HCEC 1CT (cell line): Measurements from ENCODE around the gene RPS6KA4.

Source experiments
- DNase-seq: peaks from one replicate; pipeline ENCODE4 v3.0.0-alpha.2; 2017

Gene RPS6KA4

DNA sequence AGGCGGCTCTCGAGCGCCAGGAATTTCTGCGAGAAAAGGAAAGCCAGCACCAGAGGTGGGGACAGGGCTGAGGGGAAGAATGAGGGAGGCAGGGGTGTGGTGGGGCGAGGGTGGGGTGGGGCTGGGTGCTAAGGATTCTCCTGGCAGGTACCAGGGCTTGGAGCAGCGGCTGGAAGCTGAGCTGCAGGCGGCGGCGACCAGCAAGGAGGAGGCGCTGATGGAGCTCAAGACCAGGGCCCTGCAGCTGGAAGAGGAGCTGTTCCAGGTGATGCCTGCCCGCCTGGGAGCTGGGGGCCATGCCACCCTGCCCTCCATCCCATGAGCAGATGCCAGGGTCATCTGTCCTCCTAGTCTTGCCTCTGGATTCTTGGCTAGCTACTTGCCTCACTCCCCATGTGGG, 9.6 kb upstream of the RPS6KA4 start:
- DNase-seq = no peak

DNA sequence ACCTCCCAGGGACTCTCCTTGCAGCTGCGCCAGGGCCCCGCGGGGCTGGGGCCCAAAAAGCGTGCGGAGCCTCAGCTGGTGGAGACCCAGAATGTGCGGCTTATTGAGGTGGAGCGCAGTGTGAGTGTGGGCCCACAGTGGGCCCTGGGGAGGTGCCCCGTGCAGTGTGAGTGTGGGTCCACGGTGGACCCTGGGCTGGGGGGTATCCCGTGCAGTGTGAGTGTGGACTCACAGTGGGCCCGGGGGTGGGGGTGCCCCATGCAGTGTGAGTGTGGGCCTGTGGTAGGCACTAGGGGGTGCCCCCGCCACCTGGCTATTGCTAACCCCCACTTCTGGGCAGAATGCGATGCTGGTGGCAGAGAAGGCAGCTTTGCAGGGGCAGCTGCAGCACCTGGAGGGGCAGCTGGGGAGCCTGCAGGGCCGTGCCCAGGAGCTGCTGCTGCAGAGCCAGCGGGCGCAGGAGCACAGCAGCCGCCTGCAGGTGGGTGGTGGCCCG, 7.8 kb upstream of the RPS6KA4 start:
- no peak for DNase-seq

DNA sequence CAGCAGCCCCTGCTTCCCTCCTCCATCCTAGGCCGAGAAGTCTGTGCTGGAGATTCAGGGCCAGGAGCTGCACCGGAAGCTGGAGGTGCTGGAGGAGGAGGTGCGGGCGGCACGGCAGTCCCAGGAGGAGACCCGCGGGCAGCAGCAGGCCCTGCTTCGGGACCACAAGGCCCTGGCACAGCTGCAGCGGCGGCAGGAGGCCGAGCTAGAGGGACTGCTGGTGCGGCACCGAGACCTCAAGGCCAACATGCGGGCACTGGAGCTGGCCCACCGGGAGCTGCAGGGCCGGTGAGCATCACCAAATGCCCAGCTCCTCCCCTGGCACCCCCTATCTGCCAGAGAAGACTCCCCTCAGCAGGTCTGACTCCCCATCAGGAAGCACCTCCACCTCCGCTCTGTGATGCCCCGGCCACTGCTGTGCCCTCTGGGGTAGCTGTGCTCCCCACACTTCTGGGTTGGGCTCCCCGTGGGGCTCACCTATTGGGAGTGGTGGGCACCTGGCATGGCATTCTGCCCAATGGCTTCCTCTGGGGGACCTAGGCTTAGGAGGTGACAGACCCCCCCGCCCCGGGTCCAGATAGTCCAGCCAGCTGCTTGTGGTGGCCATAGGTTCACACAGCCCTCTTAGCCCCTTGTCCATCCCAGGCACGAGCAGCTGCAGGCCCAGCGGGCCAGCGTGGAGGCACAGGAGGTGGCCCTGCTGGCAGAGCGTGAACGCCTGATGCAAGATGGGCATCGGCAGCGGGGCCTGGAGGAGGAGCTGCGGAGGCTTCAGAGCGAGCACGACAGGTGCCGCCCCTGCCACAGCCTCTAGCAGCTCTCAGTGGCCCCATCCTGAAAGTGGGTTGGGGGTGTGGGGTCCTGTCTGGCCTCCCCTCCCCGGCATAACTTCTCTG, 6.6 kb upstream of the RPS6KA4 start:
- no peak for DNase-seq

DNA sequence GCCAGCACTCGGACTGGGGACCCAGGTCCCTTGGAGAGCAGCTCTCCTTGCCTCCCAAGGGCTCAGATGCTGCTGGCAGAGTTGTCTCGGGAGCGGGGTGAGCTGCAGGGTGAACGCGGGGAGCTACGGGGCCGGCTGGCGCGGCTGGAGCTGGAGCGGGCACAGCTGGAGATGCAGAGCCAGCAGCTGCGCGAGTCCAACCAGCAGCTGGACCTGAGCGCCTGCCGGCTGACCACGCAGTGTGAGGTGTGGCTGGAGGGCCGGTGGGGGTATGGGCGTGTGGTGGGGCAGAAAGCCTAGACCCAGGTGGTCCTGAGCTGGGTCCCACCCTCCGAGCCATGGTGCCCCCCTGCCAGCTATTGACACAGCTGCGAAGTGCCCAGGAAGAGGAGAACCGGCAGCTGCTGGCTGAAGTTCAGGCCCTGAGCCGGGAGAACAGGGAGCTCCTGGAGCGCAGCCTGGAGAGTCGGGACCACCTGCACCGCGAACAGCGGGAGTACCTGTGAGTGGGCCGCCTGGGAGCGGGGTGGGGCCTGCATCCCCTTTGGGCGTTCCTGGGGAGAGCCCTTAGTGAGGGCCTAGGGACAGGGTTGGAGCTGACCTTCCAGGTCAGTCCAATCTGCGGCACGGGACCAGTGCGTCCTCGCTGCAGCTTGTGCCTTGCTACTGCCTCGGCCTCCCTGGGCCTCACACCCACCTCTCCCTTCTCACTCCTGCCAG, 5.8 kb upstream of the RPS6KA4 start:
- DNase-seq = no peak

DNA sequence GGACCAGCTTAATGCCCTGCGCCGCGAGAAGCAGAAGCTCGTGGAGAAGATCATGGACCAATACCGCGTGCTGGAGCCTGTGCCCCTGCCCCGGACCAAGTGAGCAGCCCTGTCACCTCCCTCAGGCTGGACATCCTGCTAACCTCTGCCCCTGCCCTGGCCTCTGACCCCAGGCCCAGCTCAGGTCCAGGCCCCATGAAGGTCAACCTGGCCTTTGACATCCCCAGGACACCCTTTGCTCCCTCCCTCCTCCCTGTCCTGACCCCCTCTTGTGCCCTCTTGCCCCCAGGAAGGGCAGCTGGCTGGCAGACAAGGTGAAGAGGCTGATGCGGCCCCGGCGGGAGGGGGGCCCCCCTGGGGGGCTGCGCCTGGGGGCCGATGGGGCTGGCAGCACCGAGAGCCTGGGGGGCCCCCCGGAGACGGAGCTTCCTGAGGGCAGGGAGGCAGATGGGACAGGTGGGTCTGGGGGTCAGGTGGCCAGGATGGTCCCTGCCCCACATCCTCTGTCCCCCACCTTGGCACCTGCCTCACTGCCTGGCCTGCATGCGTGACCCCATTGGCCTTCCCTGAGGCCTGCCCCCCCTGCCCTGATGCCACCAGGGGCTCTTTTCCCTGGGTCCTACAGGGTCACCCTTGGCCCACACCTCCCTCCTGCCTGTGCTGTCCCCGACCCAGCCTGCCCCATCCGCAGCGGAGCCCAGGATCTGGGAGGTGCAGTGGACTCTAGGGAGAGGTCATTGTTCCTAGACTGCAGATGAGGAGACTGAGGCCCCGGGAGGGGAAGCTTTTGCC, 5.1 kb upstream of the RPS6KA4 start:
- DNase-seq = no peak

DNA sequence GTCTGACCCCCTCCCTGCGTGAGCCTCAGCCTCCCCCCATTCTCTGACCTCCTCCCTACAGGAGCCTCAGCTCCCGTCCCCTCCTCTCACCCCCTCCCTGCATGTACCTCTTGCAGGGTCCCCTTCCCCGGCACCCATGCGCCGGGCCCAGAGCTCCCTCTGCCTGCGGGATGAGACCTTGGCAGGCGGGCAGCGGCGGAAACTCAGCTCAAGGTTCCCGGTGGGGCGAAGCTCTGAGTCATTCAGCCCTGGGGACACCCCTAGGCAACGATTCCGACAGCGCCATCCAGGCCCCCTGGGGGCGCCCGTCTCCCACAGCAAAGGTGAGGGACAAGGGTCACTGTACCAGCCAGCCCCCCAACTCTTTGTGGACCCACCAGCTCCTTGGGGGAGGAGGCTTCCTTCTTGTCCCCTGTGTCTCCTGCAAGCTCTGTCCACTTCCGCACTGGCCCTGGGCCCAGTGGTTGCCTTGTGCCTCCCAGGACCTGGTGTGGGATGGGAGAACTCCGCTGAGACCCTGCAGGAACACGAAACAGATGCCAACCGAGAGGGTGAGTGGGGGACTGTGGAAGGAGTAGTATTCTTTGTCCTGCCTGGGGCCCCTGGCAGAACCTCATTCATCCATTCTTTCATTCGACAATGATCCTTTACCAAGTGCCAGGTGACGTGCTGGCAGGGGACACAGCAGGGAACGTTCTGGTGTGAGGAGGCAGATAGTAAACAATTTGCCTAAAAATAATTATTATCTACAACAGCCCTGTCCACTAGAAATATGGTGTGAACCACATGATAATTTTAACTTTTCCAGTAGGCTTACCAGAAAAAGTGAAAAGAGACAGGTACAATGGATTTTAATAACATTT, 3.7 kb upstream of the RPS6KA4 start:
- DNase-seq = peak; percentile 78

DNA sequence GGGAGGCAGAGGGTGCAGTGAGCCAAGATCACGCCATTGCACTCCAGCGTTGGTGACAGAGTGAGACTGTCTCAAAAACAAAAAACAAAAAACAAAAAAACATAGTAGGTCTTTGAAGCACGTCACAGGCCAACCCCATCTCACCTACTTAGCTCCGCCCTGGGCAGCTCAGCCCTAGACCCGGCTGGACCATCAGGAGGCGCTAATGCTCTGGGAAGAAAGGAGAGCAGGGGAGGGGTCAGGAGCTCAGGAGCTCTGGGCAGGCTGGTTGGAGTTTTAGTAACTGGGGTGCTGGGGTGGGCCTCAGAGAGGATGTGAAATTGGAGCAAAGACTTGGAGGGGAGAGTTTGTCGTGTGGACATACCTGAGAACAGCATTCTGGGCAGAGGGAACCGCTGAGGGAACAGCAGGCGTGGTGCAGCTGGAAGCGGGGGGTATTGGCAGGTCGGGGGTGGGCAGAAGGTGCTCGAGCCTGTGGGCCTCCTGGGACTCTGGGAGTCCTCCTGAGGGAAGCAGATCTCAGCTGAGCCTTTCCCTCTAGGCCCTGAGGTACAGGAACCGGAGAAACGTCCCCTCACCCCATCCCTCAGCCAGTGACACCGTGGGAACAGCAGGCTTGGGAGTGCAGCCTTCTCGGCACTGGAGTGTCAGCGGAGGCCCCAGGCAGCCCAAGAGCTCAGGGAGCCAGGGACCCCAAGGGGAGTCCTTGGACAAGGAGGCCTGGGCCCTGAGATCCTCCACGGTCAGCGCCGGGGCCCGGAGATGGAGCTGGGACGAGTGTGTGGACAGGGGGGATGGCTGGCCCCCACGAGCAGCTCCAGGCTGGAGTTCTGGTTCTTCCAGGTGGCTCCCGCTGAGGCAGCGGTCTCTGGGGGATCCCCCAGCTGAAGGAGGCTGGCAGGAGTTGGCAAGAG, 2.2 kb upstream of the RPS6KA4 start:
- DNase-seq = peak; percentile 31

DNA sequence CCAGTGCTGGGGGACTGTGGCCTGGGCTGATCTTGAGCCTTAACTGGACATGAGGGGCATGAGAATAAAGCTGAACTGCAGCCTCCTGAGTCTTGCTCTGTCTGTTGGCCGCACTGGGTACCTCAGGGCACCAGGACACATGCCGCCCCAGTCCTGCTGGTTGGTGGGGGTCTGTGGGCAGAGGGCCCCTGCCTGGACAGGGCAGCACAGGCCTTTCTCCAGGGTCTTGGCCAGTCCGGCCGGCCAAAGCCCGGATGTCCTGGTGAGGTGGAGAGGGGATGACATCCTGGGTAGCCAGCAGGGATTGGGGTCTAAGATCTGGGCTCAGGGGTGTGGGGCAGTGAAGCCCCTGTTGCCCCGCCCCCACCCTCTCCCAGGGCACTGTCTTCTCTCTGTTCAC, 1.5 kb upstream of the RPS6KA4 start:
- DNase-seq = no peak

DNA sequence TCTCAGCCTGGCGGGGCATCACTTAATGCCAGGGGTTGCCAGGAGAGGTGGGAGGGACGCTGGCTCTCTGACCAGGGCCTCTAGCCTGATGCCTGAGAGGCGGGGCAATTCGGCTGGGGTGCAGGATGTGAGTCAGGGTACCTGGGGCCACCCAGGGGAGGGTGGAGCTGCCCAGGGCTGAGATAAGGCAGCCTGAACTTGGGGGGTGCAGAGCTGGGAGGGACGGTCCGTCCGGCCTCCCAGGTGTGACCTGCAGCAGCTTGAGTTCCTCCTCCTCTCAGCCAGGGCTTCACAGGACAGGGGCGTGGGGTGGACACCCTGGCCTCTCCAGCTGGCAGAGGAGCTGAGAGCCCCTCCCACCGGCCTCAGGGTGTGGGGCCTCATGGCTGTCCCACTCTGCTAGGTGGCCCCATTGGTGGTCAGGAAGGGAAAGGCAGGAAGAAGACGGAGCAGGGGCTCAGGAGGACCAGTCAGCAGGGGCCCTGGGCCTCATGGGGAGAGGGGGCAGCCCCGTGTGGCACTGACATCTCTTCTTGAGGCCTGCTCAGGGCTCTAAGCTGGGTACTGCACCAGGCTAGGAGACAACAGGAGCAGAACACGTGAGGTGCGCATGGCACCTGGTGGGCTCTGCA, 942 bp upstream of the RPS6KA4 start:
- DNase-seq = no peak

DNA sequence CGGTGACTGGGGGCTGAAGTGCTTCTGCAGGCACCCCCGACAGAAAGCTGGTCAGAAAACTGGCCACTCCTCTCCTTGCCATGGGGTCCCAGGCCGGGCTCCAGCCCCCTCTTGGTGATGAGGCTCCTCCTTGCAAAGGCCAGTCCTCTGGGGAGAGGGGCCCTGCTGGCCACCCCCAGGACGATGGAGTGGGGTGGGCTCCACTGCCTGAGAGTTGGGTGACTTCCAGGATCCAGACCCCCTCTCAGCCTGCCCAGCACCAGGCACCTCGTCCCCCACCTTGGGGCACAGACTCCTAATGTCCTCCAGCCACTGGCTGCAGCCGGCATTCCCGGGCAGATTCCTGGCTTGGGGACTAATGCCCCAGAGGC, 441 bp upstream of the RPS6KA4 start:
- DNase-seq = no peak

DNA sequence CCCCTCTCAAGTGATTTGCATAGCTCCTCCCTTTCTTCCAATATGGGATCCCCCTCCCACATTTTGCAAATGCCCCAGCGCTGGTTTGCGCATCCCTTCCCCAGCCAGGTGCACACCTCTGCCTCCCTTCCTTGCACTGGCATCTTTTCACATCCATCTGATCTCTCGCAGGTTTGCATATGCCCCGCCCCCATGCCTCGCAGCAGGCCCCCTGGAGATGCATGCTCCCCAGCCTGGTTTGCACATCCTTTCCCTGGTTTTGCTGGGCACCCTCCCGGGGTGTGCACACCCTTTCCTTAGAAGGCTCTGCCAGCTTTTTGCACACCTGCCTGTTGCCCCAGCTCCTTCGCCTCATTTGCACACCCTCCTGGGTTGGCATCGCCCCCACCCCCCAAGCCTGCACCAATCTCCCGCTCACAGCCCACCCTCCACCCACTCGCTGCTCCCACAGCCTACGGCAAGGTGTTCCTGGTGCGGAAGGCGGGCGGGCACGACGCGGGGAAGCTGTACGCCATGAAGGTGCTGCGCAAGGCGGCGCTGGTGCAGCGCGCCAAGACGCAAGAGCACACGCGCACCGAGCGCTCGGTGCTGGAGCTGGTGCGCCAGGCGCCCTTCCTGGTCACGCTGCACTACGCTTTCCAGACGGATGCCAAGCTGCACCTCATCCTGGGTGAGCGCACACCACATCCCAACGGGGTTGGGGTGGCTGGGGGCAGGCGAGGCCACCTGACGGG, 917 bp downstream of the RPS6KA4 start:
- DNase-seq = no peak

DNA sequence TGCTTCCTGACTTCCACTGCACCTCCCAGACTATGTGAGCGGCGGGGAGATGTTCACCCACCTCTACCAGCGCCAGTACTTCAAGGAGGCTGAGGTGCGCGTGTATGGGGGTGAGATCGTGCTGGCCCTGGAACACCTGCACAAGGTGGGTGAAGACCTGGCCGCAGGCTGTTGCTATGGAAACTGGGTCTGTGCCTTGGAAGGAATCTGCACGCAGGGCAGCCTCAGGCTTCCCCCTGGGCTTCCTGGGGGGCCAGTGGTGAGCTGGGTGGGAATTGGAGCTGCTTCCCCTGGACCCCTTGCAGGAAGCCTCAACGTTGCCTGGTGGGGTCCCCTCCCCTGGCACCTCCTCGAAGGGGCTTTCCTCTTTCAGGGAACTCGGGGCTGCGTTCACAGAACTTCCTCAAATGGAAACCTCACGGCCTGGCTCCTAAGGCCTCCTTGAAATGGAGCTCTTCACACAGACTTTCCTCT, 1.5 kb downstream of the RPS6KA4 start:
- no peak for DNase-seq

DNA sequence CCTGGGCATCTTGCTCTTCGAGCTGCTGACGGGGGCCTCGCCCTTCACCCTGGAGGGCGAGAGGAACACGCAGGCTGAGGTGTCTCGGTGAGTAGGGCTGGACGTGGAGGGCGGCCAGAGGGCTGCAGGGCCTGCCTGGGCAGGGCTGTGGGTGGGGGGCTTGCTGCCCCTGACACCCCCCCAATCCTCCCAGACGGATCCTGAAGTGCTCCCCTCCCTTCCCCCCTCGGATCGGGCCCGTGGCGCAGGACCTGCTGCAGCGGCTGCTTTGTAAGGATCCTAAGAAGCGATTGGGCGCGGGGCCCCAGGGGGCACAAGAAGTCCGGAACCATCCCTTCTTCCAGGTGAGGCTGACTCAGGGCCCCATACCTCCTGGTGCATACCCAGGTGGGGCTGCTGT, 2.7 kb downstream of the RPS6KA4 start:
- no peak for DNase-seq

DNA sequence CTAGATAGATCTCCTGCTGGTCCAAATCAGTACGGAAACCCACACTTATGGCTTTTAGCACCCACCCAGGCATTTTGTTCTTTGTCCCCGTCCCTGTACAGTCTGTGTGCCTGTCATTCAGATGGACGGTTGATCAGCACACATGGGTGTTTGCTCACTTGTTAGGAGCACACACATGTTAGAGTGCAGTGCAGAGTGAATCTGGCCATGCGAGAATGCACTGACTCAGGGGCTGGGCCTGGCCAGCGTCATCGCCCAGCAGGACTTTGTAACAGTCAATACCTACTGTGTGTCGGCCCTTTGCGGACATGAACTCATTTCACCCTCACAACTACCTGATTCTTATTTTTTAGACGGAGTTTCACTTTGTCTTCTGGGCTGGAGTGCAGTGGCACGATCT, 3.4 kb downstream of the RPS6KA4 start:
- no peak for DNase-seq

DNA sequence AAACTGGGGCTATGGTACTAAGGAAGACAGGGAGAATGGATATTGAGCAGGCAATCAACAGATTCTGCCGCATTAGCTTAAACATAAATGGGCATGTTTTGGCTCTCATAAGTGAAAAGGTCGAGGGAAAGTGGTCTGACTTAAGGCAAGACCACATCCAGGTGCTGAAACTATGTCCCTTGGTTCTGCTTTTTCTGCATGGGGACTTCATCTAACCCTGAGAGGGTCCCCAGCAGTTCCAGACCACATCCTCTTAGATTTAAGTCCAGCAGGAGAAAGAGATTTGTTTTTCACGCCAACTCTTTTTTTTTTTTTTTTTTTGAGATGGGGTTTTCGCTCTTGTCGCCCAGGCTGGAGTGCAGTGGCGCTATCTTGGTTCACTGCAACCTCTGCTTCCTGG, 5.5 kb downstream of the RPS6KA4 start:
- DNase-seq = no peak

DNA sequence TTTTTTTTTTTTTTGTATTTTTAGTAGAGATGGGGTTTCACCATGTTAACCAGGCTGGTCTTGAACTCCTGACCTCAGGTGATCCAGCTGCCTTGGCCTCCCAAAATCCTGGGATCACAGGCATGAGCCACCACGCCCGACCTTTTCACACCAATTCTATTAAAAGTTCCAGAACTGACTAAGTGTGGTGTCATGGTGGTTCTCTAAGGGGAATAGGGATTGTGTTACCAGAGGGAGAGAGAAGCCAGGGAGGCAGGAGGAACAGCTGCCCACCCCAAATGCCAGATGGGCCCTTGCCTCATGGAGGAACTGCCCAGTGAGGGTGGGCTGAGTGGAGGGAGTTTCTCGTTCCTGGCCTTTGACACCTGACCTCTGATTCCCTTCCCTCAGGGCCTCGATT, 5.9 kb downstream of the RPS6KA4 start:
- DNase-seq = peak; percentile 39

DNA sequence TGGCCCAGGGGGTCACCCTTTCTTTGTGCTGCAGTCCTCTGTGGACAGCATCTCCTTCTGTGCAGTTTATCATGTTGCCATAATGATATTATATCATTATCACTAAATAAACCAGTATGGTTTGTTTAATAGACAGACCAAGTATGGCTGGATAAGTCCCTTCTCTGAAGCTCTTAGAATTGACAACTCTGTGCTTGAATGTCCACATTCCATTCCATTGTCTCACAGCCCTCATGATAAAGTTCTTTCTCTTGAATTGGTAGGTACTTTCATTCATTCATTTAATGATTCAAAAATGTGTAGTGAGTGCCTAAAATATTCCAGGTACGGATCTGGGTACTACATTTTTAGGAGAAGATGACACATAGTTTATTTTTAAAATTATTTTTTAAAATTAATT, 7.8 kb downstream of the RPS6KA4 start:
- peak; percentile 11 for DNase-seq

DNA sequence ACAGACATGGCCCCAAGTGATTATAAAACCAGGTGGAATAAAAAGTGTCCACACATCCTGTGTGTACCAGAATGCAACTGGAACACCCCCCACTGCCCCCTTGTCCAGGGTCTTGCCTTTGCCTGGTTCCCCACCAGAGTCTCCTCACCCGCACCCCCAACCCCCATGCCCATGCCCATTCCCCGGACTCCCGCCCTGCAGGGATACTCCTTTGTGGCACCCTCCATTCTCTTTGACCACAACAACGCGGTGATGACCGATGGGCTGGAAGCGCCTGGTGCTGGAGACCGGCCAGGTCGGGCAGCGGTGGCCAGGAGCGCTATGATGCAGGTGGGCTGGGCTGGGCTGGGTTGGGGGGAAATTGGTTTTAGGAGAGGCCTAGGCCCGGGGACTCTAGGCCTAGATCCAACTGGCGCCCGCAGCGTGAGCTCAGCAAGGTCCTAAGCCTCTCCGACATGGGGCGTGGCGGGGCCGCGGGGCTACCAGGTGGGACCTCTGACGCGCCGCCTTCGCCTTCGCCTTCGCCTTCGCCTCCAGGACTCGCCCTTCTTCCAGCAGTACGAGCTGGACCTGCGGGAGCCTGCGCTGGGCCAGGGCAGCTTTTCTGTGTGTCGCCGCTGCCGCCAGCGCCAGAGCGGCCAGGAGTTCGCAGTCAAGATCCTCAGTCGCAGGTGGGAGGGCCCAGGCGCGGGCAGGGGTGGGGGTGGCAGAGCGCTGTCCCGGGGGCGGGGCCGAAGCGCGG, 9.1 kb downstream of the RPS6KA4 start:
- no peak for DNase-seq

DNA sequence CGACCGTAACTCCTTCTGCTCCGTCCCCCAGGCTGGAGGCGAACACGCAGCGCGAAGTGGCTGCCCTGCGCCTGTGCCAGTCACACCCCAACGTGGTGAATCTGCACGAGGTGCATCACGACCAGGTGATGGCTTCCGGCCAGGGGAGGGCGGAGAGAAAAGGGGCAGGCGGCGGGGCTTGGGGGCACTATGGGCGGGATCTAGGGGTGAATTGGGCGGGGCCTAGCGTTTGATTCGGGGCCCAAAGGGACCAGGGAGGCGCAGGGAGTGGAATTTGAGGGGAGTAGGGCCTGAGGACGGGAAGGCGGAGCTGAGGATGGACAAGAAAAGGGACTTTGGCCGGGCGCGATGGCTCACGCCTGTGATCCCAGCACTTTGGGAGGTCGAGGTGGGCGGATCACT, 9.7 kb downstream of the RPS6KA4 start:
- no peak for DNase-seq
